KG1 (cell line): ENCODE measurements around the gene MRRF.
"Not testable (repeated sequence)": the region's sequence is repeated elsewhere in the genome, so short reads cannot be mapped to it uniquely, and the experiment has no call there.

Experiments
- DNase-seq: peaks from one replicate; lab custom pipeline; 2025; lab: John Stamatoyannopoulos, UW

MRRF gene

GRCh38 chr9:122356627-122357026, 91.9 kb downstream of the MRRF start:
- DNase-seq = no peak

- DNase-seq = no peak
Measured at GRCh38 chr9:122360891-122361290, 96.2 kb downstream of the MRRF start.

GRCh38 chr9:122363131-122363530, 98.4 kb downstream of the MRRF start:
- not testable (repeated sequence) for DNase-seq

- DNase-seq = no peak
Measured at GRCh38 chr9:122364117-122364782, 99.6 kb downstream of the MRRF start.

GRCh38 chr9:122364783-122365150, 100.1 kb downstream of the MRRF start:
- DNase-seq = no peak

DNA sequence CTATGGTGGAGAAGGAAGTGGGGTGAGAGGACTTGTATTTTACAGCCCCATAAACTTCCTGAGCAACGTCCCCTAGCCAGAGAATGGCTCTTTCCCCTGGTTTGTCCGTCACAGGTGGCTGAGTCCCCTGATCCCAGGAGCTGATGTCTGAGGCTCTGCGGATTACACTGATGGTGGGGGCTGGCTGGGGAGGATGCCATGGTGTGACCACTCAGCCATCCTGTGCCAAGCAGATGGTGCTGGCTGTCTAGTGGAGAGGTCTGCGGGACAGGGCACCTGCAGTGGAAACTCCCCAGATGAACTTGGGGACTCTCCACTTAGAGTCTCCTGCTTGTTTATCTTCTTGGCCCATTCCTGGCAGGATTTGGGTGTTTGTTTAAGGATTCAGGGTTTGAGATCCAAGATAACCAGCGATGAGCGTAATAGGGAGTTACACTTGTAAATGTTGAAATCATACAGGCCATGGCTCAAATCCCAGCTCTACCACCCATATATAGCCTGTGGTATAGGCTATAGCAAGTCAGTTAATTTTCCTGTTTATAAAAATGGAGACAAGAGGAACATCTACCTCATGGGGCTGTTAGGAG, 101.5 kb downstream of the MRRF start:
- DNase-seq = no peak

- DNase-seq = no peak
Measured at GRCh38 chr9:122367065-122367464, 102.4 kb downstream of the MRRF start.

DNA sequence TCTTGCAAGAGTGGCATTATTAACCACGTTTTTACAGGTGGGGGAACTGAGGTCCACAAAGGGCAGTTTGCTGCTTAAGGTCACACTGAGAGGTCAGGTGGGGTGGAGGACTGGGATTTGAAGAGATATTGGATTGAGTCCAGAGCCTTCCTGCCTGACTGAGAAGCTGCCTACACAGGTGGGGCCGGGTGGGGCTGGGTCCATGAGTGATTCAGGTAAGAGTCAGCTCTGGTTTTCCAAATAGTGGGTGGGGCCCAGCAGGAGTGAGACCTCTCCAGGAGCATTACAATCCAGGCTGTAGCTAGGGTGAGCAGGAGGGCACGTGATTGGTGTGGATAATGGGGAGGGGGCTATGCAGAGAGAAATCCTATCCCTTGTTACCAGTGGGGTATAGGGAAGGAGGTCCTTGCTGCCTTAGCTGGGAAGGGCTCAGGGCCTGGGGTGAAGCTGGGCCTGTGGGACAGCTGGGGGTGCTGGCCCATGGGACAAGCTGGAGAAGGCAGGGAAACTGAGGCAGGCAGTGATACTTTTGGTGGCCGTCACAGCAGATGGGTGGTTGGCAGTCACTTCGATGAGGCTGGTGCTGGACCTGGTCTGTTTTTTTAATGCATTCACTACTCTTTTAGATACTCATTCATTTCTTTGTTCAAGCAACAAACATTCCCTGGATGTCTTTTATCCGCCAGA, 103.2 kb downstream of the MRRF start:
- DNase-seq = no peak

GRCh38 chr9:122368642-122369041, 104.0 kb downstream of the MRRF start:
- no peak for DNase-seq

GRCh38 chr9:122370303-122370702, 105.6 kb downstream of the MRRF start:
- DNase-seq = peak; percentile 80

DNA sequence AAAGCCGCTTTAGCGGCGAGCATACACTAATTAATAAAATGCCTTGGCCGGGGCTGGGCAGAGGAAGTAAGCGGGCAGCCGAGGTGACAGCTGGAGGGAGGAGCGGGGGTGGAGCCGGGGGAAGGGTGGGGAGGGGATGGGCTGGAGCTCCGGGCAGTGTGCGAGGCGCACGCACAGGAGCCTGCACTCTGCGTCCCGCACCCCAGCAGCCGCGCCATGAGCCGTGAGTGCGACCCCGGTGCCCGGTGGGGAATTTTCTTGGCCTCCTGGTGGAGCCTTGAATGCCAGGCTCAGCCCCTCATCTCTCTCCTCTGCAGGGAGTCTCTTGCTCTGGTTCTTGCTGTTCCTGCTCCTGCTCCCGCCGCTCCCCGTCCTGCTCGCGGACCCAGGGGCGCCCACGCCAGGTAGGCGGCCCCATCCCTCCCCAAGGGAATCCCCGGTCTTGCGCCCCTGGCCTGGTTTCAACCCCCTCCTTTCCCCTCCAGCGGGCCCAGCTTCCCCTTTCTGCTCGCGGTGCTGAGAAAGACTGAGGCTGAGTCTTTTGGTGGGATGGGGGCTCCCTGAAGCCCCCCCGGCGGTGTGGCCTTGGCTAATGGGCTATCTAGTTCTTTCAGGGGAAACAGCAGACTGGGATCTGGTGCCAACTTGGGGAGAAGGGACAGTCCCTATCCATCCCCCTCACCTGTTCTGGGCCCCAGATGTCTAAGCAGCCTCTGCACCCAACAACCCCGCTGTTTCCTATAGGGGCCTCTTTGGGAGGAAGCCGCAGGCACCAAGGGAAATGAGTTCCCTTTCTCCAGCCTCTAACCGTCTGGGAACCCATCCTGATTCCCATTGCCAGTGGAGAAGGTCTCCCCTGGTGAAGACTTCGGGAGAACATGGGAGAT, 106.4 kb downstream of the MRRF start, which contains the start of gene PTGS1:
PTGS1 (plus strand) TSS at position 156 of the 887 bp plus-strand sequence; CDS start at position 217, 61 bp downstream.
- peak; percentile 49 for DNase-seq

DNA sequence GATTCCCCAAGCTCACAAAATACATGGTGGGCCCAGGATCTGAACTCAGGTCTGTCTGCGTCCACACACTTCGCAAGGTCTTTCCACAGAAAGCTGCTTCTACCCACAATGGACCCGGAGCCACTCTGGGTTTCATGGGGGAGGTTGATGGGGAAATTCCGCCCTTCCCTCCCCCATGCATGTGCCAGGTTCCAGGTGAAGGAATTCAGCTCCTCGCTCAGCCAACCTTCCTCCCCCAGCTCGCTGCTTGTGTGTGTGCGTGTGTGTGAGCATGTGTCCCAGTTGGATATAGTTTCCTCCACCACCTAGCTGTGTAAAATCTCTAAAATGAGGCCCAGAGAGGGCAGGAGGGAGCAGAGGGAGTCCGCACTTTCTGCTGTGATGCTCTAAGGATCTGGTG, 107.2 kb downstream of the MRRF start:
- DNase-seq = no peak

DNA sequence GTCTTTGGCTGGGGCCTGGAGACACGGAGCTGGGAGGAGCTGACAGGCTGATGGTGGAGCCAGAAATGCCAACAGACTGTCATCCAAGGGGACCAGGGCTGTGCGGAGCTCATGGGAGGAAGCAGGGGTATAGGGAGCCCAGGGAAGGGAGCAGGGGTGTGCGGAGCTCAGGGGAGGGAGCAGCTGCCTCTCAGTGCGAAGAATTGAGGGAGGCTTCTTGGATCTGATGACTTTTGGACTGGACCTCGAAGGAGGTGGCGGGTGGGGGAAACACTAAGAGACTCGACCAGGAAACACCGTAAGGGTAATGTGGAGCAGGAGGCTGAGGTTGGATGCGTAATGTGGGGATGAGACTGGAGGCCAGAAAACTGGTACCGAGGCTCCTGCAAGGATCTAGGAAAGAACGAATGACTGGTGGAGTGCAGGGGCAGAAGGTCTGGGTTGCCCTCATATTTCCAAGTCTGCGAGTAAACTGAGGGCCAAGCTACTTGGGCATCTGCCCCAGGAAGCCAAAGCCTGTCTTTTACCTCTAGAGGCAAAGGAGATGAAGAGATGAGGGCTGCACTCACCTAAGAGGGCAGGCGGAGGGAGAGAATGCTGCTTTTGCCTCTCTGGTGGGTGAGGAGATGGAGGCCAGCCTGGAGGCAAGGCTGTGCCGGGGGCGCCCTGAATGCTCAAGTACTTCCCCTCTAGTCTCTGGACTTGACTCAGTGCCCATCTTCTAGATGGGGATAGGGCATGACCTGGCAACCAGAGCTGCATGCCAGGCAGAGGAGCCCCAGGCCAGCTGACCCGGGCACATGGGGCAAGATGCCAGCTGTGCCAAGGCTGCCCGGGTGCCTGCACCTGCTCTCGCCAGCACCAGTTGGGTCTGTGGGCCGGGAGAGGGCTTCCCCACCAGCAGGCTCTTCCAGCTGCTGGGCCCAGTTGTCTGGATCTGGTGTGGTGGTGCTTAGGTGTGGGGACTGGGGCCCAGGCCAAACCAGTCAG, 108.5 kb downstream of the MRRF start:
- DNase-seq = no peak

DNA sequence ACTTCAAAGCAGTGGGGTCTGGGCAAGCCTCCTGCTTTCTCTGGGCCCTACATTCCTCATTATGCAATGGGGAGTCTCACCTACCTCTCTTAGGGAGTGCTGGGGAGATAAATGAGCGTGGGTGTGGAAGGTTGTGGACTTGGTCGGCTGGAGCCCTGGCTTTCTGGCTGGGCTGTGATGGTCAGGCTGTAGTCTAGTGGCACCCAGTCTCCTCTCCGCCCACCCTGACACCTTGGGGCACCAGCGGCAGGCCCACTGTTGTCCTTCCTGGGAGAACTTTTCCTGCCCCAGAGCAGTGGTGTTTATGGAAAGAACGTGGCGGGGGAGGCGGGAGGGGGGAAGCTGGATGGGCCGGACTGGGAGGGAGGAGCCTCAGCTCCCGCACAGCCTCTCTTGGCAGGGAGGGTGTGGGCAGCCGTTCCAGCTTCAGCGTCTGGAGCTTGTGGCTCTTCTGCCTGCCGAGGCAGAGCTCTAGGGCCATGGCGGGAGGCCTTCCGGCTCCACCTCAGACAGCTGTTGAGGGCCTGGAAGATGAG, 110.3 kb downstream of the MRRF start:
- DNase-seq = no peak

DNA sequence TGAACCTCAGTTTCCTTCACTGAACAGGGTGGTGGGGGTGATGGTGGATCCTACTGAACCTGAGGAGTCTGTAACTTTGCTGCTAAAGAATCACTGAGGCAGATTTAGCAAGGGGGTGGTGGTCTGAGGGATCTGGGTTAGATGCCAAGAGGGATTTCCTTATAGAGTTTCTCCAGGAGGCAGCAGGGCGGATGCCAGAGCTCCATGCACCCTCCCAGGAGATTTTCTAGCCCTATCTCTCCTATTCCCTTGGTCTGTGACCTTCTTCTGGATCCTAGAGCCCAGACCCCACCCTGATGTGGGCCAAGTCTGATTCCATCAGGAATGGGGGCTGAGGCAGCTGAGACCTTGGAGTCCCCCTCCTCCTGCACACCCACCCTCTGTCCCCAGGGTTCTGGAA, 112.1 kb downstream of the MRRF start:
- DNase-seq = no peak

DNA sequence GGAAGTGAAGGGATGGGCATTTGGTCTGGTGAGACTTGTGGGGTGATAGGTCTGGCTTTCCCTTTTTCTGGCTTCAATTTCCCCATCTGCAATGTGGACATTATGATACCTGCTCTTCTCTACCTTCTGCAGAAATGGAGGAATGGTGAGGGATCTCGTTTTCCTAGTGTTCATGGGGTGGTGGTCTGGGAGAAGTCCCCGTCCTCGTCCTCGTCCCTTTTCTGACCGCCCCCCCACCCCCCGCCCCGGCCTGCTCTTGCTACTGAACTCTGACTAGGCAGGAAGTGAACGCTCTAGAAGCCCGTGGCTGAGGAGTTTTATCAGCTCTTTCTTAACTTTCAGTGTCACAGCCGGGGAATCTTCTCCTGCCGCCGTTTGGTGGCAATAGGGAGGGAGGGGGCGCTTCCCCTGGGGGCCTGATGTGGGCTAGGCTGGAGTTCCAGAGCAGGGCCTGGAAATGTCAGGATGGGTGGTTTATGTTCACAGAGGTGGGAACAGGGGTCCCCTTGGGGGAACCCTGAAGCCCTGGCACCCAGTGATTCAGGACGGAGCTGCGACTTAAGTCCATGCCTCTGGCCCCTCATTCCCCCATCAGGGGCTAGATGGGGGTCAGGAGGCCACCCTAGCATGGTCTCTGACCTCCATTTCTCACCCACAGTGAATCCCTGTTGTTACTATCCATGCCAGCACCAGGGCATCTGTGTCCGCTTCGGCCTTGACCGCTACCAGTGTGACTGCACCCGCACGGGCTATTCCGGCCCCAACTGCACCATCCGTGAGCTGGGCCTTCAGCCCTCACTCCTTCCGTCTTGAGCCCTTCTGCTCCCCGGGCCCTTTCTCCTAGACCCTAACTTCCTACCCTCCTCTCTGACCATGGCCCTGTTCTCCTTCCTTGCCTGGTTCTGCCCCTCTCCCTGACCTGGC, 112.8 kb downstream of the MRRF start:
- no peak for DNase-seq

DNA sequence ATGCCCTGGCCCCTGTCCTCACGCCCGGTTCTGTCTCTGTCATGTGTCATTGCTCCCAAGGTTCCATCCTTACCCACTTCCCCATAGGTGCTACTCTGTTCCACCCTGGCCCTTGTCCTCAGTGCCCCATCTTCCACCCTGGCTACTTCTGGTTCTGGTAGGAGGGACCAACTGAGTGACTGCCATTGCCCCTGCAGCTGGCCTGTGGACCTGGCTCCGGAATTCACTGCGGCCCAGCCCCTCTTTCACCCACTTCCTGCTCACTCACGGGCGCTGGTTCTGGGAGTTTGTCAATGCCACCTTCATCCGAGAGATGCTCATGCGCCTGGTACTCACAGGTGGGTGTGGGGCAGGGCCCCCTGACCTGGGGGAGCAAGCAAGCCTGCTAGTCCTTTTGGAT, 113.6 kb downstream of the MRRF start:
- DNase-seq = no peak

GRCh38 chr9:122379340-122379739, 114.7 kb downstream of the MRRF start:
- DNase-seq = no peak

DNA sequence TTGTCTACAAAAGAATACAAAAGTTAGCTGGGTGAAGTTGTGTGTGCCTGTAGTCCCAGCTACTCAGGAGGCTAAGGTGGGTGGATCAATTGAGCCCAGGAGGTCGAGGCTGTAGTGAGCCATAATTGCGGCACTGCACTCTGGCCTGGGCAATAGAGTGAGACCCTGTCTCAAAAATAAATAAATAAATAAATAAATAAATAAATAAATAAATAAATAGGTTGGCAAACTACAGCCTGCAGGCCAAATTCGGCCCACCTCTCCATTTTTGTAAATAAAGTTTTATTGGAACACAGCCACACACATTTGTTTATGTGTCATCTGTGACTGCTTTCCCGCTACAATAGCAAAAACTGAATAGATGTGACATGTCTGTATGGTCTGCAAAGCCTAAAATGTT, 115.6 kb downstream of the MRRF start:
- no peak for DNase-seq
